ENCODE data around the gene SPATA31E1.

GRCh38 chr9:87859137-87859536 is 23.5 kb upstream of the SPATA31E1 start:
- no peak for TF ChIP-seq EZH2 (IDR thresholded peaks at IDR 0.05; ENCODE audit: borderline replicate concordance, low read length)
- TF ChIP-seq, protein P1, sequence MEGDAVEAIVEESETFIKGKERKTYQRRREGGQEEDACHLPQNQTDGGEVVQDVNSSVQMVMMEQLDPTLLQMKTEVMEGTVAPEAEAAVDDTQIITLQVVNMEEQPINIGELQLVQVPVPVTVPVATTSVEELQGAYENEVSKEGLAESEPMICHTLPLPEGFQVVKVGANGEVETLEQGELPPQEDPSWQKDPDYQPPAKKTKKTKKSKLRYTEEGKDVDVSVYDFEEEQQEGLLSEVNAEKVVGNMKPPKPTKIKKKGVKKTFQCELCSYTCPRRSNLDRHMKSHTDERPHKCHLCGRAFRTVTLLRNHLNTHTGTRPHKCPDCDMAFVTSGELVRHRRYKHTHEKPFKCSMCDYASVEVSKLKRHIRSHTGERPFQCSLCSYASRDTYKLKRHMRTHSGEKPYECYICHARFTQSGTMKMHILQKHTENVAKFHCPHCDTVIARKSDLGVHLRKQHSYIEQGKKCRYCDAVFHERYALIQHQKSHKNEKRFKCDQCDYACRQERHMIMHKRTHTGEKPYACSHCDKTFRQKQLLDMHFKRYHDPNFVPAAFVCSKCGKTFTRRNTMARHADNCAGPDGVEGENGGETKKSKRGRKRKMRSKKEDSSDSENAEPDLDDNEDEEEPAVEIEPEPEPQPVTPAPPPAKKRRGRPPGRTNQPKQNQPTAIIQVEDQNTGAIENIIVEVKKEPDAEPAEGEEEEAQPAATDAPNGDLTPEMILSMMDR (IDR thresholded peaks at IDR 0.05; ENCODE audit: low read length): no peak

All from OCI-LY1 (cell line).